IMR-90 (cell line): ENCODE data around the gene SERPINA12. TPM values are rescaled to one million over a fixed set of nuclear protein-coding genes. Genes with fewer than 3 reads are reported as not detected.

Experiments used
- ATAC-seq: fragments of 200-7000 bp; cut with Tn5 transposase; 2 replicates; pipeline ENCODE4 v1.9.1; 2020; ENCODE audit warnings: low read depth, mild to moderate bottlenecking, moderate library complexity
- BruUV-seq: library from RNA; stranded (reverse); fragments of 400-500 nt; replicated peaks from 2 replicates; lab custom pipeline; 2021; lab: Mats Ljungman, UMichigan
- CTCF ChIA-PET: fragments of 300-600 bp; formaldehyde crosslinking; extraction: SDS; loops from one replicate; lab custom pipeline; 2021; ENCODE audit warnings: antibody characterized with exemption; lab: Yijun Ruan, JAX
- POLR2A ChIA-PET: fragments of 300-600 bp; sonication (Branson Sonifier 250); formaldehyde crosslinking; loops from one replicate; lab custom pipeline; 2022; ENCODE audit warnings: antibody characterized with exemption; ENCODE audit not compliant: unreplicated experiment; lab: Charles Lee
- DNase-seq: peaks from one replicate; pipeline ENCODE4 v3.0.0; 2013
- H2AFZ ChIP-seq: replicated peaks from 2 replicates; pipeline ENCODE3; 2013; ENCODE audit warnings: low read length, mild to moderate bottlenecking; ENCODE audit not compliant: poor library complexity
- H2AK5ac ChIP-seq: 2 replicates; pipeline ENCODE4 v1.6.1; 2013; ENCODE audit warnings: low read depth, low read length, inconsistent platforms
- H2AK9ac ChIP-seq: replicated peaks from 2 replicates; pipeline ENCODE3; 2013; ENCODE audit warnings: mild to moderate bottlenecking, low read depth, low read length, moderate library complexity; ENCODE audit not compliant: poor library complexity
- H2BK120ac ChIP-seq: 2 replicates; pipeline ENCODE4 v1.6.1; 2013; ENCODE audit warnings: low read depth, low read length, inconsistent platforms
- H2BK15ac ChIP-seq: 3 replicates; pipeline ENCODE4 v1.6.1; 2013; ENCODE audit warnings: low read depth, low read length, inconsistent platforms
- H2BK20ac ChIP-seq: 2 replicates; pipeline ENCODE4 v1.6.1; 2013; ENCODE audit warnings: low read depth, mild to moderate bottlenecking, inconsistent platforms, low read length, moderate library complexity
- H2BK5ac ChIP-seq: 2 replicates; pipeline ENCODE4 v1.6.1; 2013; ENCODE audit warnings: mild to moderate bottlenecking, low read depth, low read length, inconsistent platforms; ENCODE audit not compliant: poor library complexity, severe bottlenecking
- H3K14ac ChIP-seq: replicated peaks from 2 replicates; pipeline ENCODE4 v1.6.1; 2013; ENCODE audit warnings: low read depth, low read length, inconsistent platforms
- H3K18ac ChIP-seq: 2 replicates; pipeline ENCODE4 v1.6.1; 2013; ENCODE audit warnings: low read depth, low read length, control low read depth
- H3K23ac ChIP-seq: 2 replicates; pipeline ENCODE4 v1.6.1; 2013; ENCODE audit warnings: low read depth, low read length, inconsistent platforms
- H3K27ac ChIP-seq: 2 replicates; pipeline ENCODE4 v1.5.1; 2013; ENCODE audit warnings: mild to moderate bottlenecking, control low read depth, low read length; ENCODE audit not compliant: insufficient read depth
- H3K27me3 ChIP-seq: 2 replicates; pipeline ENCODE4 v1.6.1; 2013; ENCODE audit warnings: low read length; ENCODE audit not compliant: control insufficient read depth, insufficient read depth
- H3K36me3 ChIP-seq: 2 replicates; pipeline ENCODE4 v1.6.1; 2013; ENCODE audit warnings: low read length, mixed read lengths; ENCODE audit not compliant: control insufficient read depth, insufficient read depth
- H3K4ac ChIP-seq: 2 replicates; pipeline ENCODE4 v1.6.1; 2013; ENCODE audit warnings: low read depth, low read length, inconsistent platforms
- H3K4me1 ChIP-seq: 2 replicates; pipeline ENCODE4 v1.6.1; 2013; ENCODE audit warnings: low read length, mixed read lengths; ENCODE audit not compliant: control insufficient read depth, insufficient read depth
- H3K4me2 ChIP-seq: 2 replicates; pipeline ENCODE4 v1.6.1; 2013; ENCODE audit warnings: low read depth, mild to moderate bottlenecking, control low read depth, low read length, moderate library complexity
- H3K4me3 ChIP-seq: 2 replicates; pipeline ENCODE4 v1.5.1; 2013; ENCODE audit warnings: low read depth, mild to moderate bottlenecking, control low read depth, low read length, moderate library complexity; ENCODE audit not compliant: insufficient read depth
- H3K56ac ChIP-seq: 2 replicates; pipeline ENCODE4 v1.6.1; 2013; ENCODE audit warnings: low read length, inconsistent platforms; ENCODE audit not compliant: insufficient read depth; ENCODE audit errors: extremely low read depth
- H3K79me1 ChIP-seq, 2 experiments: 2 replicates each; pipeline ENCODE4 v1.6.1; 2013; ENCODE audit warnings: low read length in 2 of 2, inconsistent platforms in 1 of 2, low read depth in 1 of 2
- H3K9ac ChIP-seq: 2 replicates; pipeline ENCODE4 v1.6.1; 2013; ENCODE audit warnings: low read depth, low read length, control low read depth
- H3K9me1 ChIP-seq: 2 replicates; pipeline ENCODE4 v1.6.1; 2013; ENCODE audit warnings: low read length, inconsistent platforms; ENCODE audit not compliant: insufficient read depth
- H3K9me3 ChIP-seq: 2 replicates; pipeline ENCODE4 v1.6.1; 2013; ENCODE audit warnings: low read length; ENCODE audit not compliant: control insufficient read depth, insufficient read depth
- H4K20me1 ChIP-seq: 2 replicates; pipeline ENCODE4 v1.6.1; 2013; ENCODE audit warnings: low read length, inconsistent platforms; ENCODE audit not compliant: insufficient read depth
- H4K5ac ChIP-seq: 2 replicates; pipeline ENCODE4 v1.6.1; 2013; ENCODE audit warnings: mild to moderate bottlenecking, low read depth, low read length, control low read depth
- H4K8ac ChIP-seq, 2 experiments: 2 replicates each; pipeline ENCODE4 v1.6.1; 2013; ENCODE audit warnings: low read depth in 2 of 2, low read length in 2 of 2, control low read depth in 1 of 2, inconsistent platforms in 1 of 2
- H4K91ac ChIP-seq: 2 replicates; pipeline ENCODE4 v1.6.1; 2013; ENCODE audit warnings: low read depth, low read length, inconsistent platforms; ENCODE audit not compliant: insufficient read depth
- BHLHE40 ChIP-seq: fragments of 150-350 bp; IDR thresholded peaks from 2 replicates; pipeline ENCODE4 v1.6.1; 2016; ENCODE audit warnings: mild to moderate bottlenecking, low read depth, low read length
- FOS ChIP-seq: fragments of 150-350 bp; IDR thresholded peaks from 2 replicates; pipeline ENCODE4 v1.6.1; 2016; ENCODE audit warnings: low read depth, low read length
- MAZ ChIP-seq: IDR thresholded peaks from 2 replicates; pipeline ENCODE4 v1.6.1; 2012; ENCODE audit warnings: low read depth, mild to moderate bottlenecking, low read length, improper control_type of control experiment, moderate library complexity, borderline replicate concordance
- NFE2L2 ChIP-seq: fragments of 150-350 bp; IDR thresholded peaks from 2 replicates; pipeline ENCODE4 v1.6.1; 2016; ENCODE audit warnings: low read depth, mild to moderate bottlenecking, low read length
- RFX5 ChIP-seq: IDR thresholded peaks from 2 replicates; pipeline ENCODE4 v1.8.0; 2012; ENCODE audit warnings: low read depth, mild to moderate bottlenecking, low read length, moderate library complexity
- WGBS, 2 experiments: methylation state at CpG; one replicate each; pipeline versions ENCODE4 v1.1.5 to v1.1.7; 2013; ENCODE audit warnings: missing lambda C conversion rate in 2 of 2; ENCODE audit not compliant: insufficient read length in 1 of 2; ENCODE audit errors: extremely low coverage in 2 of 2; 5-methylcytosine and 5-hydroxymethylcytosine counted together
- dilution Hi-C: fragments of 300-500 bp; cut with HindIII; formaldehyde crosslinking; loops from one replicate; pipeline ENCODE4 v1.14.3; 2018; ENCODE audit warnings: low sequenced_read_pairs; ENCODE audit not compliant: unreplicated experiment
- in situ Hi-C: fragments of 300-500 bp; cut with MboI; formaldehyde crosslinking; loops from 3 replicates; pipeline ENCODE4 v1.14.3; 2019; ENCODE audit warnings: low sequenced_read_pairs, inconsistent platforms, mixed read lengths
- intact Hi-C: fragments of 100-400 bp; cut with micrococcal nuclease; formaldehyde crosslinking; loops from 2 replicates; pipeline ENCODE4 v1.10.0; 2022
- polyA plus RNA-seq, 3 experiments: library from polyadenylated mRNA; depleted of rRNA; stranded (reverse); fragments of >200 nt; gene quantifications; 2 replicates each; pipeline ENCODE4 v1.2.3, GENCODE V29; 2012; ENCODE audit warnings: low replicate concordance in 1 of 3
- total RNA-seq: library from RNA; depleted of rRNA; stranded (reverse); fragments of >200 nt; gene quantifications from 2 replicates; pipeline ENCODE4 v1.2.3, GENCODE V29; 2012

The SERPINA12 gene
- total and polyA plus RNA-seq, 2 of the 4 experiments (the other 2 are of a cell fraction): not detected

- Histone ChIP-seq H3K4me2 (no peak overlapping the region), H3K4me1 (no peaks in the 10 kb centered on the region), H3K9me1 (no peaks in the 10 kb centered on the region), H2AK9ac (no peak overlapping the region), H3K4me3 (no peak overlapping the region), H3K4ac (no peak overlapping the region), H3K36me3 (no peaks in the 10 kb centered on the region), H4K8ac (no peak overlapping the region), H4K5ac (no peak overlapping the region), H2BK5ac (no peak overlapping the region), H3K79me1 (no peaks in the 10 kb centered on the region), H2BK120ac (no peak overlapping the region), H2BK20ac (no peak overlapping the region), H3K27ac (no peak overlapping the region), H3K18ac (no peak overlapping the region), H3K23ac (no peak overlapping the region), H2AFZ (no peak overlapping the region), H2AK5ac (no peak overlapping the region), H3K56ac (no peak overlapping the region), H4K20me1 (no peaks in the 10 kb centered on the region), H4K91ac (no peak overlapping the region), H3K9me3 (0 out of 2 replicates have a peak, but pooled peaks cover 2% of the 10 kb centered on the region), H3K27me3 (no peaks in the 10 kb centered on the region), H3K9ac (no peak overlapping the region), H3K14ac (no peak overlapping the region), H2BK15ac (no peak overlapping the region)
- ChIA-PET CTCF (interaction anchor here (1.4 kb wide), 1 partner anchor 15 kb away, joined by 5 read pairs; no protein-coding TSS in a partner anchor), POLR2A (no interaction called here)
- ATAC-seq (no peak), DNase-seq (no peak)
- intact Hi-C loops (no loop called here), dilution Hi-C loops (no loop called here), in situ Hi-C loops (no loop called here)
- no TSS peak for BruUV-seq
- no peak for TF ChIP-seq MAZ
- no peak for TF ChIP-seq RFX5
- no peak for TF ChIP-seq BHLHE40
- TF ChIP-seq FOS: no peak
- TF ChIP-seq NFE2L2: no peak
- 48% methylated on average over 4 of the region's 16 CpGs; no CpG with 5 or more reads in 1 of the 2 experiments for WGBS, 2 experiments
Observed at GRCh38 chr14:94501588-94502516, 7.4 kb downstream of the SERPINA12 start.
